HepG2 (cell line): ENCODE data around the gene KIF23. TPM values are rescaled to one million over a fixed set of nuclear protein-coding genes. Genes with fewer than 3 reads are reported as not detected.

Experiments
- ARNTL ChIP-seq: sonication (generic); formaldehyde crosslinking; IDR thresholded peaks from 2 replicates; pipeline ENCODE4 v1.4.0; 2020; ENCODE audit warnings: mild to moderate bottlenecking, missing genetic modification reagents
- CBFB ChIP-seq: sonication (generic); formaldehyde crosslinking; IDR thresholded peaks from 2 replicates; pipeline ENCODE4 v1.4.0; 2020; ENCODE audit warnings: missing genetic modification reagents
- ELF3 ChIP-seq: IDR thresholded peaks from 2 replicates; pipeline ENCODE4 v1.6.1; 2016; ENCODE audit warnings: missing genetic modification reagents, missing compliant biosample characterization
- GATAD2A ChIP-seq: IDR thresholded peaks from 2 replicates; pipeline ENCODE4 v1.6.1; 2016
- GZF1 ChIP-seq: sonication (generic); formaldehyde crosslinking; IDR thresholded peaks from 2 replicates; pipeline ENCODE4 v1.5.1; 2020; ENCODE audit warnings: mild to moderate bottlenecking, missing genetic modification reagents
- HMG20A ChIP-seq: IDR thresholded peaks from 2 replicates; pipeline ENCODE4 v1.6.1; 2016; ENCODE audit warnings: borderline replicate concordance
- HMGXB4 ChIP-seq, 2 experiments: sonication (generic) in 1 of 2; formaldehyde crosslinking in 1 of 2; IDR thresholded peaks; 2 replicates each; pipeline versions ENCODE4 v1.4.0 to v1.6.1; 2018 to 2020; ENCODE audit warnings: missing genetic modification reagents in 2 of 2, borderline replicate concordance in 1 of 2, low read depth in 1 of 2, mild to moderate bottlenecking in 1 of 2, missing biosample characterization in 1 of 2
- KDM3A ChIP-seq: IDR thresholded peaks from 2 replicates; pipeline ENCODE4 v1.6.1; 2018; ENCODE audit warnings: low read depth, missing compliant biosample characterization
- MAZ ChIP-seq, 2 experiments: sonication (generic) in 1 of 2; formaldehyde crosslinking in 1 of 2; IDR thresholded peaks; 2 replicates each; pipeline versions ENCODE4 v1.5.0 to v1.6.1; 2012 to 2020; ENCODE audit warnings: low read depth in 2 of 2, mild to moderate bottlenecking in 2 of 2, borderline replicate concordance in 1 of 2, improper control_type of control experiment in 1 of 2, low read length in 1 of 2, missing genetic modification reagents in 1 of 2, moderate library complexity in 1 of 2
- MEF2D ChIP-seq: sonication (generic); formaldehyde crosslinking; IDR thresholded peaks from 2 replicates; pipeline ENCODE4 v1.5.1; 2020; ENCODE audit warnings: mild to moderate bottlenecking, missing genetic modification reagents
- MIXL1 ChIP-seq: IDR thresholded peaks from 2 replicates; pipeline ENCODE4 v1.6.1; 2016
- MXD4 ChIP-seq: IDR thresholded peaks from 2 replicates; pipeline ENCODE4 v1.6.1; 2016; ENCODE audit warnings: mild to moderate bottlenecking, missing biosample characterization, missing genetic modification reagents
- MYC ChIP-seq: sonication (generic); formaldehyde crosslinking; IDR thresholded peaks from 2 replicates; pipeline ENCODE4 v1.9.0; 2021; ENCODE audit warnings: missing genetic modification reagents, borderline replicate concordance
- MZF1 ChIP-seq: sonication (generic); formaldehyde crosslinking; IDR thresholded peaks from 2 replicates; pipeline ENCODE4 v1.8.1; 2023; ENCODE audit warnings: mild to moderate bottlenecking, missing genetic modification reagents, borderline replicate concordance
- PAWR ChIP-seq: sonication (generic); formaldehyde crosslinking; IDR thresholded peaks from 2 replicates; pipeline ENCODE4 v1.4.0; 2020; ENCODE audit warnings: missing genetic modification reagents, mild to moderate bottlenecking, borderline replicate concordance
- PAX8 ChIP-seq: sonication (generic); formaldehyde crosslinking; IDR thresholded peaks from 2 replicates; pipeline ENCODE4 v1.8.0; 2022; ENCODE audit warnings: mild to moderate bottlenecking, missing genetic modification reagents, borderline replicate concordance
- SPEN ChIP-seq: sonication (generic); formaldehyde crosslinking; IDR thresholded peaks from 2 replicates; pipeline ENCODE4 v1.5.1; 2020; ENCODE audit warnings: low read depth, mild to moderate bottlenecking, missing genetic modification reagents
- TCF7 ChIP-seq: sonication (generic); IDR thresholded peaks from 2 replicates; pipeline ENCODE4 v1.6.1; 2016; ENCODE audit warnings: antibody characterized with exemption, low read depth
- TFDP1 ChIP-seq: IDR thresholded peaks from 2 replicates; pipeline ENCODE4 v1.6.1; 2016; ENCODE audit warnings: missing compliant biosample characterization, missing genetic modification reagents, borderline replicate concordance
- ZNF124 ChIP-seq: sonication (generic); formaldehyde crosslinking; IDR thresholded peaks from 2 replicates; pipeline ENCODE4 v1.4.0; 2020; ENCODE audit warnings: missing genetic modification reagents
- ZNF768 ChIP-seq: sonication (generic); formaldehyde crosslinking; IDR thresholded peaks from 2 replicates; pipeline ENCODE4 v1.4.0; 2020; ENCODE audit warnings: missing genetic modification reagents
- ZSCAN21 ChIP-seq: sonication (generic); formaldehyde crosslinking; IDR thresholded peaks from 2 replicates; pipeline ENCODE4 v1.8.0; 2022; ENCODE audit warnings: mild to moderate bottlenecking, missing genetic modification reagents, moderate library complexity, borderline replicate concordance
- polyA plus RNA-seq, 8 experiments: library from polyadenylated mRNA; depleted of rRNA in 3 of 8; stranded (reverse) in 7 of 8; unstranded in 1 of 8; fragments of >200 nt; fragmentation: Illumina TruSeq in 4 of 8; extraction: Trizol in 4 of 8; gene quantifications; 2 replicates each; pipeline versions ENCODE4 v1.2.1 to v1.2.3, GENCODE V29; 2011 to 2016; ENCODE audit warnings: low read depth in 4 of 8, missing spikeins in 1 of 8, mixed read lengths in 1 of 8; ENCODE audit not compliant: insufficient read depth in 1 of 8
- total RNA-seq, 5 experiments: library from RNA; depleted of rRNA; stranded (reverse); fragments of >200 nt; fragmentation: Illumina TruSeq; extraction: Trizol; gene quantifications; 2 replicates each; pipeline ENCODE4 v1.2.3, GENCODE V29; 2016; ENCODE audit warnings: low read depth in 1 of 5
- TF ChIP-seq, protein P1 (sequence below): IDR thresholded peaks from 2 replicates; pipeline ENCODE4 v1.6.1; 2012; ENCODE audit warnings: inconsistent platforms
- TF ChIP-seq, protein P2 (sequence below): sonication (generic); formaldehyde crosslinking; IDR thresholded peaks from 2 replicates; pipeline ENCODE4; 2020; ENCODE audit warnings: missing genetic modification reagents, mild to moderate bottlenecking, borderline replicate concordance

KIF23 gene
- total and polyA plus RNA-seq, 2 of the 13 experiments (the other 11 are each of a cell fraction or from before 2014, with no cell fraction given), result 11.3 to 38.1 TPM

DNA sequence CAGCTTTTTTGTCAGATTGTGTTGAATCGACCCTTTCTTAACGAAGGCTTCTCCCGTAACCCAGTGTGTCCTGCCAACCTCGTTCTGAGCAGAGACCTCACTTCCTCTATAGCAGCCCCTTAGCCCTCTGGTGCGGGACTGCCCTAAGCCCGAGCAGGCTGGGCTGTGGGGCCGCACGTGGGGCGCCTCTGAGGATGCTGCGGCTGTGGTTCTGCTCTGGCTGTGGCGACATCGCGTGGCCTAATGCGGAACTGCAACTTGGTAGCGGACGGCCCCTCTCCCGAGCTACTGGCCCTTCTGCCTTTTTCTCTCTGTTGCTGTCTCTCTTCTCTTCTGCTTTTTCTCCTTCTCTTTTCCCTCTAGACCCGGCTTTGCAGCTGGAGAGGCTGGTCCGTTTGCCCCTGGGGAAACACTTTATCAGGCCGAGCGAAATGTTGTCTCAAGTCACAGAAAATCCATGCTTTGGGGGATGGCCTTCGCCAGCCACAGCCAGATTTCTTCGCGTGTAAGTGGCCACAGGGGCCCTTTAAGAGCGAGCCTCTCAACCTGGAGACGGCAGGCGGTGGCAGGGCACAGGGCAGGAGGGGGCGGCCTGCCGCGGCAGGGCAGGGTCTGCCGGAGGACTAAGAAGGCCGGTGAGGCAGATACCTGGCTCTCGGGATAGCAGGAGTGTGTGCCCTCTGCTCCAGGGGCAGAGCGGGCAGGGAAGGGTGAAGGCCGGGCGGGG lies 19.4 kb upstream of the KIF23 start (continued):
- peak; percentile 62; the same call in 1 of the 2 replicates for TF ChIP-seq MYC (CRISPR knock-in tag)
- TF ChIP-seq, protein P1, sequence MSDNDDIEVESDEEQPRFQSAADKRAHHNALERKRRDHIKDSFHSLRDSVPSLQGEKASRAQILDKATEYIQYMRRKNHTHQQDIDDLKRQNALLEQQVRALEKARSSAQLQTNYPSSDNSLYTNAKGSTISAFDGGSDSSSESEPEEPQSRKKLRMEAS, result peak; percentile 67
- no peak for TF ChIP-seq HMG20A (CRISPR knock-in tag)
- TF ChIP-seq KDM3A (CRISPR knock-in tag), result peak; percentile 43; the same call in 1 of the 2 replicates
- 0 out of 2 replicates have a peak, but pooled peaks have one; percentile 45 for TF ChIP-seq ARNTL (CRISPR knock-in tag)
- no peak for TF ChIP-seq ZSCAN21 (CRISPR knock-in tag)
- no peak for TF ChIP-seq MZF1 (CRISPR knock-in tag)
- no peak for TF ChIP-seq MAZ (IDR thresholded peaks at IDR 0.05; ENCODE audit: borderline replicate concordance, low read depth, low read length)
- 0 out of 2 replicates have a peak, but pooled peaks have one; percentile 36 for TF ChIP-seq MAZ (CRISPR knock-in tag; IDR thresholded peaks at IDR 0.05; ENCODE audit: low read depth)
- TF ChIP-seq PAWR (CRISPR knock-in tag), result no peak
- no peak for TF ChIP-seq MEF2D (CRISPR knock-in tag)
- TF ChIP-seq, protein P2, sequence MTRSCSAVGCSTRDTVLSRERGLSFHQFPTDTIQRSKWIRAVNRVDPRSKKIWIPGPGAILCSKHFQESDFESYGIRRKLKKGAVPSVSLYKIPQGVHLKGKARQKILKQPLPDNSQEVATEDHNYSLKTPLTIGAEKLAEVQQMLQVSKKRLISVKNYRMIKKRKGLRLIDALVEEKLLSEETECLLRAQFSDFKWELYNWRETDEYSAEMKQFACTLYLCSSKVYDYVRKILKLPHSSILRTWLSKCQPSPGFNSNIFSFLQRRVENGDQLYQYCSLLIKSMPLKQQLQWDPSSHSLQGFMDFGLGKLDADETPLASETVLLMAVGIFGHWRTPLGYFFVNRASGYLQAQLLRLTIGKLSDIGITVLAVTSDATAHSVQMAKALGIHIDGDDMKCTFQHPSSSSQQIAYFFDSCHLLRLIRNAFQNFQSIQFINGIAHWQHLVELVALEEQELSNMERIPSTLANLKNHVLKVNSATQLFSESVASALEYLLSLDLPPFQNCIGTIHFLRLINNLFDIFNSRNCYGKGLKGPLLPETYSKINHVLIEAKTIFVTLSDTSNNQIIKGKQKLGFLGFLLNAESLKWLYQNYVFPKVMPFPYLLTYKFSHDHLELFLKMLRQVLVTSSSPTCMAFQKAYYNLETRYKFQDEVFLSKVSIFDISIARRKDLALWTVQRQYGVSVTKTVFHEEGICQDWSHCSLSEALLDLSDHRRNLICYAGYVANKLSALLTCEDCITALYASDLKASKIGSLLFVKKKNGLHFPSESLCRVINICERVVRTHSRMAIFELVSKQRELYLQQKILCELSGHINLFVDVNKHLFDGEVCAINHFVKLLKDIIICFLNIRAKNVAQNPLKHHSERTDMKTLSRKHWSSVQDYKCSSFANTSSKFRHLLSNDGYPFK (CRISPR knock-in tag), result 0 out of 2 replicates have a peak, but pooled peaks have one; percentile 40
- peak; percentile 44; the same call in 1 of the 2 replicates for TF ChIP-seq MXD4 (CRISPR knock-in tag)
- 0 out of 2 replicates have a peak, but pooled peaks have one; percentile 17 for TF ChIP-seq MIXL1
- 0 out of 2 replicates have a peak, but pooled peaks have one; percentile 33 for TF ChIP-seq ELF3 (CRISPR knock-in tag)
- peak; percentile 37; the same call in 1 of the 2 replicates for TF ChIP-seq TFDP1 (CRISPR knock-in tag)
- TF ChIP-seq TCF7, result no peak
- peak; percentile 44 to 72; a peak in 3 of 4 replicates for TF ChIP-seq HMGXB4 (CRISPR knock-in tag; IDR thresholded peaks at IDR 0.05; ENCODE audit: borderline replicate concordance in 1 of 2, low read depth in 1 of 2)
- 0 out of 2 replicates have a peak, but pooled peaks have one; percentile 25 for TF ChIP-seq CBFB
- TF ChIP-seq GATAD2A (CRISPR knock-in tag), result 0 out of 2 replicates have a peak, but pooled peaks have one; percentile 38
- TF ChIP-seq ZNF768 (CRISPR knock-in tag), result 0 out of 2 replicates have a peak, but pooled peaks have one; percentile 18
- no peak for TF ChIP-seq SPEN (CRISPR knock-in tag)
- TF ChIP-seq GZF1 (CRISPR knock-in tag), result no peak
- TF ChIP-seq PAX8 (CRISPR knock-in tag), result 0 out of 2 replicates have a peak, but pooled peaks have one; percentile 46
- 0 out of 2 replicates have a peak, but pooled peaks have one; percentile 25 for TF ChIP-seq ZNF124
